Fibroblast of skin of right biceps (primary cell): ENCODE data around the gene TAB3.
"Not testable (repeated sequence)": the region's sequence is repeated elsewhere in the genome, so short reads cannot be mapped to it uniquely, and the experiment has no call there.

Experiments used
- DNase-seq: peaks from one replicate; pipeline ENCODE4 v3.0.0-alpha.2; 2013

Gene TAB3

GRCh38 chrX:30814978-30815377 lies 74.1 kb downstream of the TAB3 start:
- no peak for DNase-seq

DNA sequence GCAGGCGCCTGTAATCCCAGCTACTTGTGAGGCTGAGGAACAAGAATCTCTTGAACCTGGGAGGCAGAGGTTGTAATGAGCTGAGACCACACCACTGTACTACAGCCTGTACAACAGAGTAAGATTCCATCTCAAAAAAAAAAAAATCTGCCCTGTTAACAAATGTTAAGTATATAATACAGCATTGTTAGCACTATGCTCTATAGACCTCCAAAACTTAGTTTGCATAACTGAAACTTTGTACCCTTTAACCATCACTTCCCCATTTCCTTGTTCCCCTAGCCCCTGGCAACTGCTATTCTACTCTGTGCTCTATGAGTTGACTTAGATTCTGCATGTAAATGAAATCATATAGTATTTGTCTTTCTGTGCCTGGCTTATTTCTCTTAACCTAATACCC lies 76.7 kb downstream of the TAB3 start:
- DNase-seq, result no peak

DNA sequence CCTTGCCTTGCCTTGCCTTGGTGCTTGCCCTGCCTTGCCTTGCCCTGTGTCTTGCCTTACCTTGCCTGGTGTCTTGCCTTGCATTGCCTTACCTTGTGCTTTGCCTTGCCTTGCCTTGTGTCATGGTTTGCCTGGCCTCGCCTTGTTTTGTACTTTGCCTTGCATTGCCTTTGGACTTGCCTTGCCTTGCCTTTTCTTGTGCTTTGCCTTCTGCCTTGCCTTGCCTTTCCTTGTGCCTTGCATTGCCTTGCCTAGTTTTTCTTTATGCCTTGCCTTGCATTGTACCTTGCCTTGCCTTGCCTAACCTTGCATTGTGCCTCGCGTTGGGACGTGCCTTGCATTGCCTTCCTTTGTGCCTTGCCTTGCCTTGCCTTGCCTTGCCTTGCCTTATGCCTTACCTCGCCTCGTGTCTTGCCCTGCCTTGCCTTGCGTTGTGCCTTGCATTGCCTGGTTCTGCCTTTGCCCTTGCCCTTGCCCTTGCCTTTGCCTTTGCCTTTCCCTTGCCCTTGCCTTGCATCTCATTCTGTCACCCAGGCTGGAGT lies 82.8 kb downstream of the TAB3 start:
- no peak for DNase-seq

GRCh38 chrX:30804462-30804861 lies 84.6 kb downstream of the TAB3 start:
- DNase-seq, result no peak

DNA sequence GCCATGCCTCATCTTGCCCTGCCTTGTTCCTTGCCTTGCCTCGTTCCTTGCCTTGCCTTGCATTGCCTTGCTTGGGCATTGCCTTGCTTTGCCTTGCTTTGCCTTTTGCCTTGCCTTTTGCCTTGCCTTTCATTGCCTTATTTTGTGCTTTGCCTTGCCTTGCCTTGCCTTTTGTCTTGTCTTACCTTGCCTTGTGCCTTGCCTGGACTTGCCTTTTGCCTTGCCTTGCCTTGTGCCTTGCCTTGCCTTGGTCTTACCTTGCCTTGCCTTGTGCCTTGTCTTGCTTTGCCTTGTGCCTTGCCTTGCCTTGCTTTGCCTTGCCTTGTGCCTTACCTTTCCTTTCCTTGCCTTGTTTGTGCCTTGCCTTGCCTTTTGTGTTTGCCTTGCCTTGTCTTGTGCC lies 88.2 kb downstream of the TAB3 start:
- no peak for DNase-seq

DNA sequence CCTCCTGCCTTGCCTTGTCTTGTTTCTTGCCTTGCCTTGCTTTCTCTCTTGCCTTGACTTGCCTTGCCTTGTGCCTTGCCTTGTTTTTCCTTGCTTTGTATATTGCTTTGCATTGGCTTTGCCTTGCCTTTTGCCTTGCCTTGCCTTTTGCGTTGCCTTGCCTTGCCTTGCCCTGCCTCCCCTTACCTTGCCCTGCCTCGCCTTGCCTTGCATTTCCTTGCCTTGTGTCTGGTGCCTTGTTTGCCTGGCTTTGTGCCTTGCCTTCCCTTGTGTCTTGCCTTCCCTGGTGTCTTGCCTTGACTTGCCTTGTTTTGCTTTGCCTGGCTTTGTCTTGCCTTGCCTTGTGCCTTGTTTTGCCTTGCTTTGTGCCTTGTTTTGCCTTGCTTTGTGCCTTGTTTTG lies 89.7 kb downstream of the TAB3 start:
- DNase-seq, result no peak

GRCh38 chrX:30798810-30799209 lies 90.2 kb downstream of the TAB3 start:
- DNase-seq, result no peak

DNA sequence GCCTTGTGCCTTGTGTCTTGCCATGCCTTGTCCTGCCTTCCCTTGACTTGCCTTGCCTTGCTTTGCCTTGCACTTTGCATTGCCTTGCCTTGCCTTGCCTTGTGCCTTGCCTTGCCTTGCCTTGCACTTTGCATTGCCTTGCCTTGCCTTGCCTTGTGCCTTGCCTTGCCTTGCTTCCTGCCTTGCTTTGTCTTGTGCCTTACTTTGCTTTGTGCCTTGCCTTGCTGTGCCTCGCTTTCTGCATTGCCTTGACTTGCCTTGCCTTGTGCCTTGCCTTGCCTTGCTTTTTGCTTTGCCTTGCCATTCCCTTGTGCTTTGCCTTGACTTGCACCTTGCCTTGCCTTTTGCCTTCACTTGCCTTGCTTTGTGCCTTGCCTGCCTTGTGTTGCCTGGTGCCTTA lies 91.8 kb downstream of the TAB3 start:
- not testable (repeated sequence) for DNase-seq

DNA sequence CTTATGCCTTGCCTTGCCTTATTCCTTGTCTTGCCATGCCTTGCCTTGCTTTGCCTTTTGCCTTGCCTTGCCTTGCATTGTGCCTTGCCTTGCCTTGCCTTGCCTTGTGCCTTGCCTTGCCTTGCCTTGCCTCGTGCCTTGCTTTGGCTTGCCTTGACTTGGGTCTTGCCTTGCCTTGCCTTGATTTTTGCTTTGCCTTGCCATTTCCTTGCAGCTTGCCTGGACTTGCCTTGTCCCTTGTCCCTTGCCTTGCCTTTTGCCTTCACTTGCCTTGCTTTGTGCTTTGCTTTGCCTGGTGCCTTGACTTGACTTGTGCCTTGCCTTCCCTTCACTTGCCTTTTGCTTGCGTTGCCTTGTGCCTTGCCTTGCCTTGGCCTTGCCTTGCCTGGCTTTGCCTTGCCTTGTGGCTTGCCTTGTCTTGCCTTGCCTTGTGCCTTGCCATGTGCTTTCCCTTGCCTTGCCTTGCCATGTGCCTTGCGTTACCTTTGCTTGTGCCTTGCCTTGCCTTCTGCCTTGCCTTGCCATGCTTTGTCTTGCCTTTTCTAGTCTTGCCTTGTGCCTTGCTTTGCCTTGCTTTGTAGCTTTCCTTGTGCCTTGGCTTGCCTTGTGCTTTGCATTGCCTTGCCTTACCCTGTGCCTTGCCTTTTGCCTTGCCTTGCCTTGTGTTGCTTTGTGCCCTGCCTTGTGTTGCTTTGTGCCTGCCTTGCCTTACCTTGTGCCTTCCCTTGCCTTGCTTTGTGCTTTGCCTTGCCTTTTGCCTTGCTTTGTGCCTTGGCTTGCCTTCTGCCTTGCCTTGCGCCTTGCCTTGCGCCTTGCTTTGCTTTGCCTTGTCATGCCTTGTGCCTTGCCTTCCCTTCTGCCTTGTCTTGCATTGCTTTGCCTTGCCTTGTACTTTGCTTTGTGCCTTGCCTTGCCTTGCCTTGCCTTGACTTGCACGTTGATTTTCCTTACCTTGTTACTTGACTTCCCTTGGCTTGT lies 92.8 kb downstream of the TAB3 start:
- DNase-seq, result no peak

- no peak for DNase-seq
Observed at GRCh38 chrX:30794497-30794896, 94.6 kb downstream of the TAB3 start.

DNA sequence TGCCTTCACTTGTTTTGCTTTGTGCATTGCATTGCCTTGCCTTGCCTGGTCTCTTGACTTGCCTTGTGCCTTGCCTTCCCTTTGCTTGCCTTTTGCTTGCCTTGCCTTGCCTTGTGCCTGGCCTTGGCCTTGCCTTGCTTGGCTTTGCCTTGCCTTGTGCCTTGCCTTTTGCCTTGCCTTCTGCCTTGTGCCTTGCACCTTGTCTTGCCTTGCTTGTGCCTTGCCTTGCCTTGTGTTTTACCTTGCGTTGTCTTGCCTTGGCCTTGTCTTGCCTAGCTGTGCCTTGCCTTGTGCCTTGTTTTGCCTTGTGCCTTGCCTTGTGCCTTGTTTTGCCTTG lies 95.3 kb downstream of the TAB3 start:
- DNase-seq, result no peak

- DNase-seq, result no peak
Observed at GRCh38 chrX:30793075-30793766, 95.8 kb downstream of the TAB3 start.

- DNase-seq, result no peak
Observed at GRCh38 chrX:30791296-30792278, 97.5 kb downstream of the TAB3 start.

DNA sequence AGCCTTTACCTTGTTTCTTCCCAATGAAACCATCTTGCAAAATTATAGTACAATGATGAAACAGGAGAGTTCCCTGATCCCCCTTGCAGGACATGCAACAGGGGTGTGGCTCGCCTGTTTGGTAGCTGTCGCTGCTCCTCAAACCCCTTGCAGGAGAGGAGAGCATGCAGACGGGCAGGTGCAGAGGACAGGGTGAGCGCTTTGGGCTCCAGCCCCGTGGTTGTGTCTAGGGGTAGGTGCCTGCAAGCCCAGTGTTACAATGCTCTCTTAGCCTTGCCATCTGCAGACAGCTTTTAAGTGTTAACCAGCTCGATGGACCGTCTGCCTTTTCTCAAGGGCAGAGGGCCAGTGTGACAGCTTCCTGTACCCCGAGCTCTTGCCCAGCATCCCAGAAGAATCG lies 102.0 kb downstream of the TAB3 start:
- no peak for DNase-seq

DNA sequence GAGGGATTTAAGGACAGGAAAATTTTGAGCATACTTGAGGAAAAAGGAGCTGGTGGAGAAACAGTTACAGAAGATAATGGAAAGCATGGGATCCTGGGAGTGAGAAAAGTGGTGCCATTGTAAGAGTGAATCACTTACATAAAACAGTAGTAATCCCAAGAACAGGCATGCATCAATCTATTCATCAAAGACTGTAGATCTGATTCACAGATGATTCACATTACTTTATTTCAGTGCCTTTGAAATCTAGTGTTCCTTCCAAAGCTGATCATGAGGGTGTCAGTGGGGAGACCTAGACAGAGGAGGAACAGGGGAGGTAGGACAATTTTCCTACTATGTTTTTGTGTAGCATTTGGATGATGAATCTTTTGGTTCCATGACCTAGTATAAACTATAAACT lies 102.7 kb downstream of the TAB3 start:
- no peak for DNase-seq

GRCh38 chrX:30781711-30782444 lies 107.2 kb downstream of the TAB3 start:
- no peak for DNase-seq

DNA sequence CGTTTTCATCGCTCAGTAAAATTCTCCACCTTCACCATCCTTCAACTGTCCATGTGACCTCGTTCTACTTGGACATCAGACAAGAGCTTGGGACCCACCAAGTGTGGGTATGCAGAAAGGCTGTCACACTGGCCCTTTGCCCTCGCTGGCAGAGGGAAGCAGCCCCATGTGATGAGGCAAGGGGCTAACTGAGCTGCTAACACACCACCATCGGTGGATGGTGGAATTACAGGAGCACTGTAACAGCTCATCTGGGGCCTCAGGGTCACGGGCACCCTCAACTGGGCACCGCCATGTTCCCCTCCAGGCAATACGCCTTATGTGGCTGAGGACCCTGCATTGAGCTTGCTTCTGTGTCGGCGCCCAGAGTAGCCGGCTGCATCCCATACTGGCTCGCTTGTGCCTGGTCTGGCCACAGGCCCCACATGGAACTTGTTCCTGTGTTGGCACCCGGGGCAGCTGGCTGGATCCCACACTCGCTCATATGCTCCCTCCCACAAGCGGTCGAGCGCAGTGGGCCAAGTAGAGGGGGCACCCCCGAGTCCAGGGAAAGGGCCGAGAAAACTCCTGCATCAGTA lies 109.5 kb downstream of the TAB3 start:
- no peak for DNase-seq

DNA sequence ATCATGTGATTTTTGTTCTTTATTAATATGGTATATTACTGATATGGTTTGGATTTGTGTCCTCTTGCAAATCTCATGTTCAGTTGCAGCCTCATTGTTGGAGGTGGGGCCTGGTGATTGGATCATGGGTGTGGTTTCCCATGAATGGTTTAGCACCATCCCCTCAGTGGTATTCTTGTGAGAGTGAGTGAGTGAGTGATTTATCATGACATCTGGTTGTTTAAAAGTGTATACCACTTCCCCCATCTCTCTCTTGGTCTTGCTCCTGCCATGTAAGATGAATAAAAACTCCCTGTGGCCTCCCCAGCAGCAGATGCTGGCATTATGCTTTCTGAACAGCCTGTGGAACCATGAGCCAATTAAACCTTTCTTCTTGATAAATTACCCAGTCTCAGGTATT lies 111.5 kb downstream of the TAB3 start:
- no peak for DNase-seq
